NCI-H510A (cell line): ENCODE data around the gene TPSB2.
"Not testable (repeated sequence)": the region's sequence is repeated elsewhere in the genome, so short reads cannot be mapped to it uniquely, and the experiment has no call there.

ENCODE experiments used
- DNase-seq: peaks from one replicate; lab custom pipeline; 2025; lab: John Stamatoyannopoulos, UW

Gene TPSB2

GRCh38 chr16:1199347-1200013, 30.5 kb downstream of the TPSB2 start:
- no peak for DNase-seq

DNA sequence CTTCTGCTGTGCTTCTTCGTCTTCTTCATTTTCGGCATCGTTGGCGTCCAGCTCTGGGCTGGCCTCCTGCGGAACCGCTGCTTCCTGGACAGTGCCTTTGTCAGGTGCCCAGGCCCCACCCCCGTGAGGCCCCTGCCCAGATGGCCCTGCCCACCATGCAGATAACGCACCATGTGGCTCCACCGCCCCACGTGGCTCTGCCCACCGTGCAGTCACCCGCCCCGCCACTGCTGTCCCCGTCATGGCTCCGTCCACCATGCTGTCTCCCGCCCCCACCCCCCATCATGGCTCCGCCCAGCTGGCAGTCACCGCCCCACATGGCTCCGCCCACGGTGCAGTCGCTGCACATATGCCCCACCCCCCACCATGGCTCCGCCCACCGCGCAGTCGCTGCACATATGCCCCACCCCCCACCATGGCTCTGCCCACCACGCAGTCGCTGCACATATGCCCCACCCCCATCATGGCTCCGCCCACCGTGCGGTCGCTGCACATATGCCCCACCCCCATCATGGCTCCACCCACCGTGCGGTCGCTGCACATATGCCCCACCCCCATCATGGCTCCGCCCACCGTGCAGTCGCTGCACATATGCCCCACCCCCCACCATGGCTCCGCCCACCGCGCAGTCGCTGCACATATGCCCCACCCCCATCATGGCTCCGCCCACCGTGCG, 31.2 kb downstream of the TPSB2 start:
- DNase-seq, result not testable (repeated sequence)

GRCh38 chr16:1198194-1198593, 31.8 kb downstream of the TPSB2 start:
- DNase-seq, result no peak

GRCh38 chr16:1197237-1197866, 32.6 kb downstream of the TPSB2 start:
- no peak for DNase-seq

DNA sequence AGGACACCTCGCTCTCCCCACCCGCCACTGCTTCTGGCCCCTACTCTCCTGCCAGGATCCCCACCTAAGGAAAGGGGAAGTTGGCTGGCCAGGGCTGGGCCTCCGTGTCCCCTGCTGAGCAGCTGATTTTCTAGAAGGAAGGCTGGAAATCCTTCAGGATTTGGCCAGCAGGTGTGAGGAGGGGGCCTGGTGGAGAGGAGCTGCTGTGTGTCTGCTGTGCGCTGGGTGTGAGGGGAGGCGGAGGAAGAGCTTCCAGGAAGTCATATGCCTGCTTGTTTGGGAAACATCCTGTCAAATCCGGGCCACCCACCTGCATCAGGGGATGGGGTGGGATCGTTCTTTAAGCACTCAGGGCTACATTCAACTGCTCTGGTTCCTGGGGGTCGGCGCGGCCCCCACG, 33.5 kb downstream of the TPSB2 start:
- no peak for DNase-seq

DNA sequence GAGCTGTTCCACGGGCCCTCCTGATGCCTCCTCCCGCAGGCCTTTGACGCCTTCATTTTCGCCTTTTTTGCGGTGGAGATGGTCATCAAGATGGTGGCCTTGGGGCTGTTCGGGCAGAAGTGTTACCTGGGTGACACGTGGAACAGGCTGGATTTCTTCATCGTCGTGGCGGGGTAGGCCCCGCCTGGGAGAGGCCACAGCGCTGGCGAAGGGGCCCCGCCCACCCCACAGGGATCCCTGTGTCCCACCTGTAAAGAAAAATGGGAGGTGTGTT, 34.7 kb downstream of the TPSB2 start:
- no peak for DNase-seq

DNA sequence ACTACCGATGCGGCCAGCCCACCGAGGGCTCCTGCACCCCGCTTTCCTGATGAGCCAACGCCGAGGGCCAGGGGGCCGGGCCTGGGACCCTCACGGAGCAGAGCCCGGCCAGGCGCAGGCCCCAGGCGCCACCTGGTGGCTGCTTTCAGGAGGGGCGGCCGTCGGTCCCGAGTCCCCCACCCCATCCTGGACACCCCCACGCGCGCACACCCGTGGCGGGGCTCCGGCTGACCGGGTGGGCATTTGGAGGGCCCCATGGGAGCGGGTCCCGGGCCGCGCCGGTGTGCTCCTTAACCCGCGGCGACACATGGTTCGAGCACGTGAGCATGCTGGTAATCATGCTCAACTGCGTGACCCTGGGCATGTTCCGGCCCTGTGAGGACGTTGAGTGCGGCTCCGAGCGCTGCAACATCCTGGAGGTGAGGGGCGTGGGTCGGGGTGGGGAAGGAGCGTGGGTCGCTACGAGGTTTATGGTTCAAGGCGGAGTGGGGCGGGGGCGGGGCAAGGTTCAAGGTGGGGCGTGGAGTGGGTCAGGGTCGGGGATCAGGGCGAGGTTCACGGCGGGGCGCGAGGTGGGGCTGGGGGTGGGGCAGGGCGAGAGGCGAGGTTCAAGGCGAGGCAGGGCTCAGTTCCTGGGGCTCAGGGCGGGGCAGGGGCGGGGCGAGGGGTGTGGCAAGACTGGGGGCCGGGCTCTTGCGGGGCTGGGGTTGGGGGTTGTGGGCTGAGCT, 35.2 kb downstream of the TPSB2 start:
- no peak for DNase-seq

DNA sequence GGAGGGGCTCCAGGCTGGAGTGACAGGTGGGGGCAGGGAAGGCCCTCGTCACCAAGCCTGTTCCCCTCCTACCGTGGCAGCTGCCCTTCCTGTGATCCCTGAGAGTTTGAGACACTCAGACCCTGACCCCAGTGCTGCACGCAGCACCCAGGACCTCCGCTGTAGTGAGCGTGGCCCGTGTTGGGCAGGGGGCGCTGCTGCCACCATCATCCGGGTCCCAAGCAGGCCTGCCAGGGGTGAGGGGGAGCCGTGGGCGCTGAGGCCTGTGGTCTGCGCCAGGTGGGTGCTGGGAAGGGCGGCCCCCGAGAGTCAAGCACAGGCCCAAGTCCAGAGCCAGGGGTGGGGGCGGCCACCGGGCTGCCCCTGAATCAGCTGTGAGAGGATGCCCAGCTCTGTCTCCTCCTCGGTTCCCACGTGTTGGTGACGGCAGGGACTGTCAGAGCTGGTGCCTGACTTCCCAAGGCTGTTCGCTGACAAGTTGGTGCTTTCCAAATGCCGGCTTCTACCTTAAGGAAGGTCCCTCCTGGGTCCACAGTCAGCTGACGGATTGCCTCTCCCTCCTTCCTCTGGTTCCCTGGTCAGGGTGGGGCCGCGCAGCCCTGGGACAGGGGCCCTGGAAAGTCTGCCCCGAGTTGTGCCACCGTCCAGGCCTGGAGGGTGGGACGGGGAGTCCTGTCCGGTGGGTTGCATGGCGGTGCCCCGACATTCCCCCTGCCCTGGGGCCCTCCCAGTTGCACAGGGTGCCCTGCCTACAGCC, 36.0 kb downstream of the TPSB2 start:
- no peak for DNase-seq

DNA sequence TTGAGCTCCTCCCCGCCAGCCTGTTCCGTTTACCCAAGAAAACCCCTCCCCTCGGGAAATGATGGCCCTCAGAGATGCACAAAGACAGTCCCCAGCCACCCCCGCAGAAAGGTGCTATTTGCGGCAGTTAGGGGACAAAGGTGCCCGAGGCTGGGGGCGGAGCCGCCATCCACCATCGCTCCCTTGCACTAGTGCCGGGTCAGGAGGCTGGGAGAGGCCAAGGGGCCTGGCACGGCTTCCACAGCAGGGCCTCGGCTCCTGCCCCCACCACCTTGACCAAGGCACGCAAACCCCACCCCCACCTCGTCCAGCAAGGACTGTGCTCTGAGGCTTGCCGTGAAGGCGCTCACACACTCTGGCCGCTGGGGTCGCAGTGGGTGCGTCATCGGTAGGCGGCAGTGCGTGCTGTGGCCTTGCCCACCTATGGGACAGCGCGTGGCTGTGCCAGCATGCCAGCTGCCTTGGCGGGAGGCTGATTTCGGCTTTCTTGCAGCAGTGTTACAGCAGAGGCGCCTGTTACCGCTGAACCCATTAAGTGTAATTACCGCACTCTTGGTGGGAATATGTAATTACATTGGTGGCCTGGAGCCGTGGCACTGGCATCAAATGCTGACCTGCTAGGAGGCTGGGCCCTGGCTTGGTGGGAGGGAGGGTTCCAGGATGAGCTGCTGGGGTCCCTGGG, 36.7 kb downstream of the TPSB2 start:
- no peak for DNase-seq

DNA sequence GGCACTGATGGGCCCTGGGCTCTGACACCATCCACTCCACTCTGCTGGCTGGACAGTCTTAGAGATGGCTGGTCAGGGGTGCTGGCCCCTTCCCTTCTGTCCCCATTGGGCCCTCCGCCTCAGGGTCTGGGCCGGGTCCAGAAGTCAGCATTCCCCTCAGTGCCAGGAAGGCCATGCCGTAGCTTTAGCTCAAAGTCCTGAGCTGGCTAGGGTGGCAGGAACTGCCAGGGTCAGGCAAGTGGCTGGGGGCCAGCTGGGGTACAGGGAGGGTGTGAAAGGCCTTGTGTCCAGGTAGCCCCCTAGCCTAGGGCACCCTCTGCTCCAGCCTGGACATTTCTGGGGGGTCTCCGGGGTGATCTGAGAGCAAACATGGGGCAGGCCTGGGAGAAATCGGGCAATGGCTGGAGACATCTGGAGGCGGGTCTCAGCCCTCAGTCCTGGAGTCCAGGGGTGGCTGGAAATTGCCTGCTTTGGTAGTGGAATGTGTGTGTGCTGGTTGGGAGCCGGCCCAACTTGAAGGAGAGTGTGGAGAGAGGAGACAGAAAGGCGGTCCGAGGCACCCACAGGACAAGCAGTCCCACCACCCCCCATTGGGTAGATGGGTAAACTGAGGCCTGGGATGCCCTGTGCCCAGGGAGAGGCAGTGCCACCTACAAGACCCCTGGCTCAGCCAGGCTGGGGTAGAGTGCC, 37.5 kb downstream of the TPSB2 start:
- no peak for DNase-seq

DNA sequence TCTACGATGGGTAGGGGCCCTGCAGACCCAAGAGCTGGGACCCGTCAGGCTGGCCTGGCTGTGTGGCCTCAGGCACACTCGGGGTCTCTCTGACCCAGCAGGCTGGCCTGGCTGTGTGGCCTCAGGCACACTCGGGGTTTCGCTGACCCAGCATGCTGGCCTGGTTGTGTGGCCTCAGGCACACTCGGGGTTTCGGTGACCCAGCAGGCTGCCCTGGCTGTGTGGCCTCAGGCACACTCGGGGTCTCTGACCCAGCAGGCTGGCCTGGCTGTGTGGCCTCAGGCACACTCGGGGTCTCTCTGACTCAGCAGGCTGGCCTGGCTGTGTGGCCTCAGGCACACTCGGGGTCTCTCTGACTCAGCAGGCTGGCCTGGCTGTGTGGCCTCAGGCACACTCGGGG, 39.2 kb downstream of the TPSB2 start:
- DNase-seq, result not testable (repeated sequence)

- no peak for DNase-seq
Observed at GRCh38 chr16:1189455-1189854, 40.5 kb downstream of the TPSB2 start.

GRCh38 chr16:1188432-1189189, 41.4 kb downstream of the TPSB2 start:
- no peak for DNase-seq

GRCh38 chr16:1185460-1186207, 44.4 kb downstream of the TPSB2 start:
- DNase-seq, result not testable (repeated sequence)

DNA sequence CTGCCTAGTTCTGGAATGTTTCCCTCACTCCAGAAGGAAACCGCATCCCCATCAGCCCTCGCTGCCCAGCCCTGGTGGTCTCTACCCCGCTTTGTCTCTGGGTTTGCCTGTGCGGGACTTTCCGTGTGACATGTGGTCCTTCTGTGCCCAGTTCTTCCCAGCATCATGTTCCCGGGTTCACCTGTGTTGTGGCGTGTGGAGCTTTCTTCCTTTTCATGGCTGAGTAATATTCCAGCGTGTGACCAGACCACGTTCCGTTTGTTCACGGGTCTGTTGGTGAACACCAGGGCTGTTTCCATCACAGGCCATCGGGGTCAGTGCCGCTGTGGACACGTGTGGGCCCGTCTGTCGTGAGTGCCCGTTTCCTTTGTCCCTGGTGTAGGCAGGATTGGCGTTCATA, 45.0 kb downstream of the TPSB2 start:
- no peak for DNase-seq

DNA sequence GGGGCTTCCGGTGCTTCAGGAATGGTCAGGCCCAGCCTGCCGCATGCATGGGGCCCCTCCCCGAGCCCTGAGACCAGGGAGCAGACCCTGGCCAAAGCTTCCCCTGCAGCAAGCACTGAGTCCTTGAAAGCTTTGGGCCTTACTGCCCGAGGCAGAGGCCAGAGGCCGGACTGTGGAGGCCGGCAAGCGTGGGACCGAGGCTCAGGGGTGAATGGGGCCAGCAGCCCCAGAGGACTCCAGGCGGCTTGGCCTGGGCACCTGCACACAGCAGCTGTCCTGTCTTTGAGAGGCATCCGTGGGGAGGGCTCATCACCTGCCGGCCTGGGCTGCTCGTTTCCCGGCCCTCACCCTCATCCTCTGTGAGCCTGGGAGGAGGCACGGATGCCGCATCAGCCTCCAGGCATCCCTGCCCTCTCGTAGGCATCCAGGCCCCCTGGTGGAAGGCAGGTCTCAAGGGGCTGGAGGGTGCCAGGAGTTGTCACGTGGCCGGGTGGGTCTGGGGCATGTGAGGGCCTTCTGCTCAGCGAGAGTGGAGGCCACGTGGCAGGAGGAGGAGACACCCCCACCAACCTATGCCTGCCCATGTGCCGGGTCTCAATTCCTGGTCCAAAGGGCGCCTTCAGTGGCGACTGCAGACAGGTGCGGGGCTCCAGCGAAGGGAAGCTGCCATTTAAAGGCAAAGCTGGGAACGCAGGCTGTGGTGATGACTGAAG, 45.7 kb downstream of the TPSB2 start:
- no peak for DNase-seq

DNA sequence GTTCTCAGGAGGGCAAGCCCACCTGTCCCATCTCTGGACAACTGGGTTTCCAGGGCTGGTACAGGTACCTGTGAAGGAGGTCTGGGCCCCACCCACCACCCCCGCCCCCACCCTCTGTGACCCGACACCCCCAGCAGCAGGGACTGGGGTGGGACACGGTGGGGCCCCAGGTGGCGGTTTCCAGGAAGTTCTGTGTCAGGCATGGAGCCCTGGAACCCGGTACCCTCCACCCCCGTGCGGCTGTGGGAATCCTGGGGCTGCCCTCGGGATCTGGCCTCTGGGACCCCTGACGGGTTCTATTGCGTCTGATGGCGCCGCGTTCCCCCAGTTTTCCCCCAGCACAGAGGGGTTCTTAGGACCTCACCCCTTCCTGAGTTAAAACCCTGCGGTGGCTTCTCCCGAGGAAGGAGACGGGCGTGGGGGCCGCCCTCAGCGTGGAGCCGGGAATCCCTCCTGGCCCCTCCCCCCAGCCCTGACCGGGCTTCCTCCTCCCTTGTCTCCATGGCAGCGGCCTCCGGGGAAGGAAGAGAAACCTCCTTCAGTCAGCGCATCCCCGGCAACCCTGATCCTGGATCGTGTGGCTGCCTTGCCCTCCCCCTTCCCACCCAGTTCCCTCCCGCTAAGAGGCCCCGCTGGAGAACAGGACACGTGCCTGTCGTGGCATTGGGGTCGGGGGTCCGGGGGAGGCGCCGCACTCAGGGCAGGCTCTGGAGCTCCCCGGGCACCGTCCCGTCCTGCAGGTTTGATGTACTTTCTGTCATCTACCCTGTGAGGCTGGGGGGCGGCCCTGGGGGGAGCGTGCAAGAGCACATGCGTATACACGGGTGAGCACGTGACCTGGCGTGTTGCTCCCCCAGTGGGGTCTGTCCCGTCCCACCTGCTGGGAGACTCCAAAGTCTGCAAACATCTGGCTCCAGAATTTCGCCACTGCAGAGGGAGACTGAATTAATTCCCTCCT, 46.8 kb downstream of the TPSB2 start:
- no peak for DNase-seq

DNA sequence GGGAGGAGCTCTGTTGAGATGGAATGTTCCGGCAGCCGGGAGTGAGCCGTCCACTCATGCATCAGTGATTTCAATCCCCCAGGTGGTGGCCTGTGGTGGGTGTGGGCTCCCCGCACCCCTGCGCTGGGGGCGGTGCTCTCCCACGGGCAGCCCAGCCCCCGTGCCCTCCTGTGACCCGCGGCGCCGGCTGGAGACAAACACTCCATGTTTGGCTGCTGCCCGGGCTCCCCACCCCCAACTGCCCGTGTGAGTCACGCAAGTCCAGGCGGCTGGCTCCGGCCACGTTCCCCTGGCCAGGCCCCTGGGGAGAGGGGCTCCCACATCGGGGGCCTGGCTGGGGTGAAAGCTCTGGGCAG, 47.7 kb downstream of the TPSB2 start:
- no peak for DNase-seq
